ENCODE data around the gene AGR3. TPM values are rescaled to one million over a fixed set of nuclear protein-coding genes. Genes with fewer than 3 reads are reported as not detected.

AGR3 gene
- total and polyA plus RNA-seq, 2 experiments from 2014 or later = not detected

DNA sequence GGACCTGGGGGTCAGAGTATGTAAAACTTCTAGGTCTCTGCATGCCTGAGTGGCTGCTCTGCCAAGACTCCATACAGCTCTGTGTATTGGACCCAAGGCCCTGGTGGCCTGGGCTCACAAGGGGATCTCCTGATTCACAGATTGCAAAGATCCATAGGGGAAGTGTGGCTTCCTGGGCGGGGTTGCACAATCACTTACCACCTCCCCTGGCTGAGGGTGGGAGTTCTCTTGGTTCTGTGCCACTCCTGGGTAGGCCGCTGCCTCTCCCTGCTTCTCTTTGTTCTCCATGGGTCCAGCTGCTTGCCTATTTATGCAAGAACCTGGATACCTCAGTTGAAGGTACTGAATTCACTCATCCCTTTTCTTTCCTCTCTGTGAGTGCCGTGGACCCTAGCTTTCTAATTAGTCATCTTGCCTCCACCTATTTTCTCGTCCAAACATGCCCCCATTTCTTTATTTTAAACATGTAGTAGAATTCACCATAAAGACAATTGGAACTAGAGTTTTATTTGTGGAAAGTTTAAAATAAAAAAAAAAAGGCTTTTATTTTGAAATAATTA, 18.5 kb upstream of the AGR3 start:
- H3K4me1 ChIP-seq (ENCODE audit: insufficient read depth) = no peaks in the 10 kb centered on the region
- in situ Hi-C loops (cut with MboI) = no loop called here
- 66 to 68% methylated on average over 4 of the region's 4 CpGs for WGBS, 2 experiments (ENCODE audit: low coverage in 1 of 2, low lambda C conversion rate in 2 of 2, missing lambda C conversion rate in 2 of 2)

DNA sequence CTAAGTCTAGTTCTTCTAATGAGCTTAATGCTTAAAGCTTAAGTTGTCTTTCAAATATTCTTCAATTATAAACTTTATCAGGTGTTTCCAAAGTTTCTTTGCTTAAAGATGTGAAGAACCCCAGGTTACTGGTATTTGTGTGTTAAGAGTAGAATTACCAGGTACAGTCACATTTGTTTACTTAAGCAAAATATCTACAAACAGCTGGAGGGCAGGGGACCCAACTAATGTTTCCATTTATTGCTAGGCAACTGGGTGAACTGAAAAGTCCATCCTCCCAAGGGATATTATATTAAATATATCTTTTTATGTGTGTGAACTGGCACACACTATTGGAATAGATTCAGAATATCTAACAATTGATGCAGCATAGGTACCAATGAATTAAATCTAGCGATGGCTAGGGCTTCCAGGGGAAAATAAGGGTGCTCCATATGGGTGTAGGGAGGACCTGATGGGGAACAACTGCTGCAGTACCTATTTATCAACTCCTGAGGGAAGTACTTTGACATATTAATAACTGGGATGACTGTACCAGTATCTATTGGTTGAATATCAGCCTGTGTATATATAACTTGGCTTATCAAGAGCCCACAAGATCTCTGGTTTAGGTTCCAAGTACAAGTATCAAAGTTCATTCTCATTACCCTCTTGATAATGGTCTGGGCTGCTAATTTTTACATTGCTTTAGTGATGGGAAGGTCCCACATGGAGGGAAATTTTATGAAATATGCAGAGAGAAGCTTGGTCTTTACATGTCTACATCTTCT, 10.3 kb upstream of the AGR3 start:
- Histone ChIP-seq H3K79me2 (ENCODE audit: insufficient read depth) (no peaks in the 10 kb centered on the region), H3K9me2 (ENCODE audit: insufficient read depth) (no peaks in the 10 kb centered on the region), H3K4me2 (ENCODE audit: unreplicated experiment) (no peak overlapping the region), H3K36me3 (ENCODE audit: low read depth) (no peaks in the 10 kb centered on the region), H2AFZ (no peak overlapping the region), H3K4me1 (ENCODE audit: insufficient read depth) (no peaks in the 10 kb centered on the region), H3K27ac (no peak overlapping the region), H3K9ac (no peak overlapping the region), H3K27me3 (replicated peaks; ENCODE audit: insufficient read depth) (no peaks in the 10 kb centered on the region), H3K4me3 (no peak overlapping the region), H4K20me1 (ENCODE audit: insufficient read depth) (no peaks in the 10 kb centered on the region), H3K9me3 (ENCODE audit: low read depth) (no peaks in the 10 kb centered on the region), H3F3A (ENCODE audit: insufficient read depth) (no peaks in the 10 kb centered on the region)
- WGBS, 2 experiments (ENCODE audit: low coverage in 1 of 2, low lambda C conversion rate in 2 of 2, missing lambda C conversion rate in 2 of 2) = 85 to 97% methylated on average over 1 of the region's 1 CpG
- TF ChIP-seq EZH2phosphoT487 (IDR thresholded peaks at IDR 0.05; ENCODE audit: insufficient read depth, low read depth) (no peak), EZH2 (IDR thresholded peaks at IDR 0.05; ENCODE audit: insufficient read depth, poor library complexity, severe bottlenecking) (no peak)
- in situ Hi-C loops (cut with MboI) = no loop called here
- no peak for DNase-seq

More for the DNA sequence above, 18.5 kb upstream of the AGR3 start:
- Histone ChIP-seq H3K4me2 (ENCODE audit: unreplicated experiment) (no peak overlapping the region), H3F3A (ENCODE audit: insufficient read depth) (no peaks in the 10 kb centered on the region), H3K27ac (no peak overlapping the region), H3K9me3 (ENCODE audit: low read depth) (no peaks in the 10 kb centered on the region), H3K79me2 (ENCODE audit: insufficient read depth) (no peaks in the 10 kb centered on the region), H3K9ac (no peak overlapping the region), H3K9me2 (ENCODE audit: insufficient read depth) (no peaks in the 10 kb centered on the region), H4K20me1 (ENCODE audit: insufficient read depth) (no peaks in the 10 kb centered on the region), H3K4me3 (no peak overlapping the region), H3K27me3 (replicated peaks; ENCODE audit: insufficient read depth) (no peaks in the 10 kb centered on the region), H2AFZ (no peak overlapping the region), H3K36me3 (ENCODE audit: low read depth) (no peaks in the 10 kb centered on the region)
- no peak for DNase-seq
- TF ChIP-seq EZH2phosphoT487 (IDR thresholded peaks at IDR 0.05; ENCODE audit: insufficient read depth, low read depth) (no peak), EZH2 (IDR thresholded peaks at IDR 0.05; ENCODE audit: insufficient read depth, poor library complexity, severe bottlenecking) (no peak)

DNA sequence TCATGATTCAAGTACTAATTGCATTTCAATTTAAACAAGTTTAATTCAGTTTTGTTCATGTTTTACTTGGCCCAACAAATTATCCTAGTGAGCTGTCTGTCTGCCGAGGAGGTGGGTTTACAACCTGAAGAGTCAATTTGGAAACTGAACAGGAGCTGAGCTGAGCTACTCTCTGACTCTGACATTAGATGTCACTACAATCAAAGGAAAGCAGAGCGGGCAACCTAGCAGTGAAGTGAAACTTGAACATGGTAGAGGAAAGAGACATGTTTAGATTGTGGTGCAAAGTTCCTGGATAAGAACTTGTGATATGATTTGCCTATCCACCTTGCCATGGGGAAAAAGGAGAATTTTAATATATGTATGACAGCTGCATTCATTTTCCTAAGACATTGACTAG, 9.6 kb upstream of the AGR3 start:
- DNase-seq = peak; percentile 66
- Histone ChIP-seq H3K9me3 (ENCODE audit: low read depth) (no peaks in the 10 kb centered on the region), H3K9ac (no peak overlapping the region), H2AFZ (no peak overlapping the region), H4K20me1 (ENCODE audit: insufficient read depth) (no peaks in the 10 kb centered on the region), H3K4me3 (no peak overlapping the region), H3K4me2 (ENCODE audit: unreplicated experiment) (no peak overlapping the region), H3K4me1 (ENCODE audit: insufficient read depth) (no peaks in the 10 kb centered on the region), H3K27ac (no peak overlapping the region), H3K79me2 (ENCODE audit: insufficient read depth) (no peaks in the 10 kb centered on the region), H3F3A (ENCODE audit: insufficient read depth) (no peaks in the 10 kb centered on the region), H3K9me2 (ENCODE audit: insufficient read depth) (no peaks in the 10 kb centered on the region), H3K36me3 (ENCODE audit: low read depth) (no peaks in the 10 kb centered on the region), H3K27me3 (replicated peaks; ENCODE audit: insufficient read depth) (no peaks in the 10 kb centered on the region)
- whole genome bisulfite sequencing, 2 experiments (ENCODE audit: low coverage in 1 of 2, low lambda C conversion rate in 2 of 2, missing lambda C conversion rate in 2 of 2) = 4 to 12% methylated on average over 2 of the region's 2 CpGs
- no peak for TF ChIP-seq EZH2 (IDR thresholded peaks at IDR 0.05; ENCODE audit: insufficient read depth, poor library complexity, severe bottlenecking)
- TF ChIP-seq EZH2phosphoT487 (IDR thresholded peaks at IDR 0.05; ENCODE audit: insufficient read depth, low read depth) = no peak
- in situ Hi-C loops (cut with MboI) = no loop called here

DNA sequence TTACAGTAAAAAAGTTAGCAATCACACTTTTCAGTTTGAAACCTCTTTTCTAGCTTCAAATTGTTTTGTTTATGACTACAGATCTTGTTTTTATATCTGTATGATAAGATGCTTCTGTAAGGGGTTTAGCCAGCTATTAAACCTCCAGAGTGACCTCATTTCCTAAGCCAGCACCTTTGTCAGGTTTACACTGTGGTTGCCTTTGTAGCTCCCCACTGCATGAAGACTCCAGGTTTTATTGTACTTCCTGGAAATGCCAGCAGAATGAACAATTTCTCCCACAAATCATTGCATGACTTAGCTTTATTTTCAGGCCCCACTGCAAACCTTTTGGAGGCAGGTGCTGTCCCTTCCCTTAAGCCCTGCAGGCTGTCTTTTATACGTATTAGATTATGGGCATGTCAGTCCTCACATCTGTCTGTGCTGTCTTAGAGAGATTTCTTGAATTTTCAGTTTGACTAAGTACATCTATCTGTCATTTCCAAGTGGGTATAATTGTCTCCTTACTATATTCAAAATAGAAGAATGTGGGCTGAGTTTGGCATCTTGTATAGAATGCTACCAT, 8.2 kb upstream of the AGR3 start:
- in situ Hi-C loops (cut with MboI) = no loop called here
- WGBS, 2 experiments (ENCODE audit: low coverage in 1 of 2, low lambda C conversion rate in 2 of 2, missing lambda C conversion rate in 2 of 2) = 85% methylated on average over 1 of the region's 1 CpG
- Histone ChIP-seq H3K9ac (no peak overlapping the region), H3K36me3 (ENCODE audit: low read depth) (no peaks in the 10 kb centered on the region), H3K9me2 (ENCODE audit: insufficient read depth) (no peaks in the 10 kb centered on the region), H3K79me2 (ENCODE audit: insufficient read depth) (no peaks in the 10 kb centered on the region), H3F3A (ENCODE audit: insufficient read depth) (no peaks in the 10 kb centered on the region), H3K27ac (no peak overlapping the region), H3K4me2 (ENCODE audit: unreplicated experiment) (no peak overlapping the region), H2AFZ (no peak overlapping the region), H3K27me3 (replicated peaks; ENCODE audit: insufficient read depth) (no peaks in the 10 kb centered on the region), H4K20me1 (ENCODE audit: insufficient read depth) (no peaks in the 10 kb centered on the region), H3K4me3 (no peak overlapping the region), H3K4me1 (ENCODE audit: insufficient read depth) (no peaks in the 10 kb centered on the region), H3K9me3 (ENCODE audit: low read depth) (no peaks in the 10 kb centered on the region)
- DNase-seq = no peak
- TF ChIP-seq EZH2 (IDR thresholded peaks at IDR 0.05; ENCODE audit: insufficient read depth, poor library complexity, severe bottlenecking) (no peak), EZH2phosphoT487 (IDR thresholded peaks at IDR 0.05; ENCODE audit: insufficient read depth, low read depth) (no peak)
